ENCODE results near the gene RAB17.

The RAB17 gene

GRCh38 chr2:237534380-237534779, 56.2 kb downstream of the RAB17 start:
- no peak for DNase-seq

- no peak for DNase-seq
These were observed 56.8 kb downstream of the RAB17 start for GRCh38 chr2:237533668-237534161.

GRCh38 chr2:237532160-237532559, 58.4 kb downstream of the RAB17 start:
- DNase-seq, result no peak

- DNase-seq, result no peak
These were observed 59.8 kb downstream of the RAB17 start for GRCh38 chr2:237530472-237531433.

- no peak for DNase-seq
These were observed 60.8 kb downstream of the RAB17 start for GRCh38 chr2:237529452-237530402.

- no peak for DNase-seq
These were observed 62.8 kb downstream of the RAB17 start for GRCh38 chr2:237527766-237528165.

GRCh38 chr2:237527233-237527632, 63.3 kb downstream of the RAB17 start:
- no peak for DNase-seq

GRCh38 chr2:237525559-237526157, 64.9 kb downstream of the RAB17 start:
- DNase-seq, result no peak

- no peak for DNase-seq
These were observed 65.9 kb downstream of the RAB17 start for GRCh38 chr2:237524631-237525030.
